HG03378 (cell line): Measurements from ENCODE around the gene COL4A2.

ENCODE experiments used
- ATAC-seq: cut with Tn5 transposase; IDR thresholded peaks from one replicate; pipeline ENCODE4 v1.9.1; 2021; ENCODE audit warnings: mild to moderate bottlenecking, moderate library complexity; ENCODE audit not compliant: unreplicated experiment

COL4A2 gene

GRCh38 chr13:110542169-110542796, 235.2 kb downstream of the COL4A2 start:
- ATAC-seq: no peak

GRCh38 chr13:110546378-110546777, 239.3 kb downstream of the COL4A2 start:
- no peak for ATAC-seq

- no peak for ATAC-seq
These were observed 239.8 kb downstream of the COL4A2 start for GRCh38 chr13:110546926-110547325.

- ATAC-seq: no peak
These were observed 242.1 kb downstream of the COL4A2 start for GRCh38 chr13:110548891-110549794.

- ATAC-seq: no peak
These were observed 242.7 kb downstream of the COL4A2 start for GRCh38 chr13:110549795-110550160.

- ATAC-seq: no peak
These were observed 244.2 kb downstream of the COL4A2 start for GRCh38 chr13:110551284-110551683.

- no peak for ATAC-seq
These were observed 245.7 kb downstream of the COL4A2 start for GRCh38 chr13:110552767-110553166.

- no peak for ATAC-seq
These were observed 246.3 kb downstream of the COL4A2 start for GRCh38 chr13:110553417-110553816.

- no peak for ATAC-seq
These were observed 247.2 kb downstream of the COL4A2 start for GRCh38 chr13:110554227-110554836.

GRCh38 chr13:110554946-110555345, 247.9 kb downstream of the COL4A2 start:
- ATAC-seq: no peak

GRCh38 chr13:110555601-110556223, 248.6 kb downstream of the COL4A2 start:
- ATAC-seq: peak; percentile 56

GRCh38 chr13:110556224-110556606, 249.1 kb downstream of the COL4A2 start:
- no peak for ATAC-seq

- no peak for ATAC-seq
These were observed 250.0 kb downstream of the COL4A2 start for GRCh38 chr13:110557082-110557481.

GRCh38 chr13:110557610-110558305, 250.7 kb downstream of the COL4A2 start:
- ATAC-seq: no peak

GRCh38 chr13:110559429-110559943, 252.4 kb downstream of the COL4A2 start:
- no peak for ATAC-seq

- no peak for ATAC-seq
These were observed 252.9 kb downstream of the COL4A2 start for GRCh38 chr13:110559986-110560385.

GRCh38 chr13:110560601-110561343, 253.7 kb downstream of the COL4A2 start:
- peak; percentile 25 for ATAC-seq

- ATAC-seq: peak; percentile 58
These were observed 254.4 kb downstream of the COL4A2 start, which contains the start of gene RAB20 for GRCh38 chr13:110561344-110562035. TSS of gene RAB20 (minus strand) at chr13:110561722. CDS start at chr13:110561519, 203 bp downstream.

GRCh38 chr13:110562036-110562597, 255.0 kb downstream of the COL4A2 start:
- no peak for ATAC-seq
